ENCODE data around the gene TBC1D5. TPM values are rescaled to one million over a fixed set of nuclear protein-coding genes. Genes with fewer than 3 reads are reported as not detected.

TBC1D5 gene
- polyA plus RNA-seq, 2 donors: 4.5 to 6.7 TPM

DNA sequence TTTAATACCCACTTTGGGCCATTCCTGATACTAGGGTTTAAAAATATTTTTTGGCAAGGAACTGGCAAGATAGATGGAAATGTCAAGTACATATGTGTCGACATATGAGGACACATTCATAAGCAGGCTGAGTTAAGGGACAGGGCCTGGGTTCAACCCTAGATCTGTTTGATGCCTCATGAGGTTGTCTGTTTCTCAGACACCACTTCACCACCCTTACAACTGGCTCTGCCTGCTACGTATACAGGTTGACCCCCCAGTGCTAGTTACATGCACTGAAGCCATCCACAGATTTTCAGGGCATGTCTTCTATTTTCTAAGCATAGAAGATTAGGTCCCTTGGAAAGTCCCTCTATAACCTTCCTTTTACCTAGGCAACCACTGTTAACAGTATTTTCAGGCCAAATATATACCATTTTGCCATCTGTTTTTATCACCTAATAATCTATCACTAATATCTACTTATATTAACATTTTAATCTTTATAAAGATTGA, 561.0 kb downstream of the TBC1D5 start:
- 92 to 98% methylated on average over 2 of the region's 2 CpGs for WGBS, 2 donors

GRCh38 chr3:17179381-17180205, 562.8 kb downstream of the TBC1D5 start:
- WGBS, 2 donors: 78 to 80% methylated on average over 7 of the region's 7 CpGs
- Histone ChIP-seq H3K27ac (ENCODE audit: low read depth in 2 of 2, low read length in 1 of 2) (no peak overlapping the region), H3K36me3 (ENCODE audit: control insufficient read depth in 2 of 2, insufficient read depth in 2 of 2, low read length in 1 of 2) (peaks cover 0 to 3% of the 10 kb centered on the region in 2 donors), H3K4me1 (ENCODE audit: control insufficient read depth in 2 of 2, insufficient read depth in 2 of 2, low read length in 1 of 2) (peaks cover 0 to 3% of the 10 kb centered on the region in 2 donors), H3K4me3 (ENCODE audit: low read depth in 1 of 2, low read length in 2 of 2) (no peak overlapping the region), H3K9me3 (ENCODE audit: control insufficient read depth in 2 of 2, insufficient read depth in 1 of 2, low read depth in 1 of 2, low read length in 1 of 2) (no peaks in the 10 kb centered on the region), H3K27me3 (ENCODE audit: control insufficient read depth in 1 of 2, insufficient read depth in 2 of 2, low read length in 2 of 2) (no peaks in the 10 kb centered on the region)

More for the DNA sequence above, 561.0 kb downstream of the TBC1D5 start:
- Histone ChIP-seq H3K36me3 (ENCODE audit: control insufficient read depth in 2 of 2, insufficient read depth in 2 of 2, low read length in 1 of 2) (peaks cover 0 to 3% of the 10 kb centered on the region in 2 donors), H3K4me1 (ENCODE audit: control insufficient read depth in 2 of 2, insufficient read depth in 2 of 2, low read length in 1 of 2) (no peaks in the 10 kb centered on the region), H3K27ac (ENCODE audit: low read depth in 2 of 2, low read length in 1 of 2) (no peak overlapping the region), H3K27me3 (ENCODE audit: control insufficient read depth in 1 of 2, insufficient read depth in 2 of 2, low read length in 2 of 2) (no peaks in the 10 kb centered on the region), H3K4me3 (ENCODE audit: low read depth in 1 of 2, low read length in 2 of 2) (no peak overlapping the region), H3K9me3 (ENCODE audit: control insufficient read depth in 2 of 2, insufficient read depth in 1 of 2, low read depth in 1 of 2, low read length in 1 of 2) (no peaks in the 10 kb centered on the region)

DNA sequence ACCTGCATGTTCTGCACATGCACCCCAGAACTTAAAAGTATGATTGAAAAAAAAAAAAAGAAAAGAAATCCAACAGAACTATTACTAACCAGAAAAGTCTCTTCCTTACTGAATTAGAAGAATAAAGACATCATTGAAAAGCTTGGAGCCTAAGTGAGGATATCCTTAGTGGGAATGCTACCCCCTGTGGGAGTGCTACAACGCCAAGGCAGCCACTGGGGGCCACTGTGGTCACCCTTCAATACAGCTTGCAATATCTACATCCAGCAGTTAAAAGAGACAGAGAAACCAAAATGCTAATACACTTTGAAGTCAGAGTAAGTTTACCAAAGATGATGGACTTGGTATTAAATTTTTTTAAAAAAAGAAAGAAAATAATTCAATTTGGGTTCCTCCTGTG, 565.7 kb downstream of the TBC1D5 start:
- H3K9me3 ChIP-seq (ENCODE audit: control insufficient read depth in 2 of 2, insufficient read depth in 1 of 2, low read depth in 1 of 2, low read length in 1 of 2): no peaks in the 10 kb centered on the region
- WGBS, 2 donors: 76 to 82% methylated on average over 1 of the region's 1 CpG
- no peak overlapping the region for H3K4me3 ChIP-seq (ENCODE audit: low read depth in 1 of 2, low read length in 2 of 2)
- H3K36me3 ChIP-seq (ENCODE audit: control insufficient read depth in 2 of 2, insufficient read depth in 2 of 2, low read length in 1 of 2): no peaks in the 10 kb centered on the region
- peaks cover 0 to 3% of the 10 kb centered on the region in 2 donors for H3K4me1 ChIP-seq (ENCODE audit: control insufficient read depth in 2 of 2, insufficient read depth in 2 of 2, low read length in 1 of 2)
- H3K27me3 ChIP-seq (ENCODE audit: control insufficient read depth in 1 of 2, insufficient read depth in 2 of 2, low read length in 2 of 2): no peaks in the 10 kb centered on the region
- no peak overlapping the region for H3K27ac ChIP-seq (ENCODE audit: low read depth in 2 of 2, low read length in 1 of 2)

GRCh38 chr3:17175187-17175807, 567.1 kb downstream of the TBC1D5 start:
- Histone ChIP-seq H3K27me3 (ENCODE audit: control insufficient read depth in 1 of 2, insufficient read depth in 2 of 2, low read length in 2 of 2) (no peaks in the 10 kb centered on the region), H3K27ac (ENCODE audit: low read depth in 2 of 2, low read length in 1 of 2) (no peak overlapping the region), H3K36me3 (ENCODE audit: control insufficient read depth in 2 of 2, insufficient read depth in 2 of 2, low read length in 1 of 2) (no peaks in the 10 kb centered on the region), H3K4me1 (ENCODE audit: control insufficient read depth in 2 of 2, insufficient read depth in 2 of 2, low read length in 1 of 2) (peaks cover 0 to 3% of the 10 kb centered on the region in 2 donors), H3K4me3 (ENCODE audit: low read depth in 1 of 2, low read length in 2 of 2) (no peak overlapping the region), H3K9me3 (ENCODE audit: control insufficient read depth in 2 of 2, insufficient read depth in 1 of 2, low read depth in 1 of 2, low read length in 1 of 2) (no peaks in the 10 kb centered on the region)
- WGBS, 2 donors: 87 to 90% methylated on average over 2 of the region's 2 CpGs

- Histone ChIP-seq H3K4me3 (ENCODE audit: low read depth in 1 of 2, low read length in 2 of 2) (no peak overlapping the region), H3K36me3 (ENCODE audit: control insufficient read depth in 2 of 2, insufficient read depth in 2 of 2, low read length in 1 of 2) (peaks cover 10 to 15% of the 10 kb centered on the region in 2 donors), H3K9me3 (ENCODE audit: control insufficient read depth in 2 of 2, insufficient read depth in 1 of 2, low read depth in 1 of 2, low read length in 1 of 2) (no peaks in the 10 kb centered on the region), H3K4me1 (ENCODE audit: control insufficient read depth in 2 of 2, insufficient read depth in 2 of 2, low read length in 1 of 2) (no peaks in the 10 kb centered on the region), H3K27me3 (ENCODE audit: control insufficient read depth in 1 of 2, insufficient read depth in 2 of 2, low read length in 2 of 2) (no peaks in the 10 kb centered on the region), H3K27ac (ENCODE audit: low read depth in 2 of 2, low read length in 1 of 2) (no peak overlapping the region)
- 89 to 90% methylated on average over 7 of the region's 7 CpGs for whole genome bisulfite sequencing, 2 donors
Observed at GRCh38 chr3:17166369-17166768, 576.1 kb downstream of the TBC1D5 start.

- H3K36me3 ChIP-seq (ENCODE audit: control insufficient read depth in 2 of 2, insufficient read depth in 2 of 2, low read length in 1 of 2): peaks cover 15 to 27% of the 10 kb centered on the region in 2 donors
- no peaks in the 10 kb centered on the region for H3K27me3 ChIP-seq (ENCODE audit: control insufficient read depth in 1 of 2, insufficient read depth in 2 of 2, low read length in 2 of 2)
- H3K4me3 ChIP-seq (ENCODE audit: low read depth in 1 of 2, low read length in 2 of 2): no peak overlapping the region
- no peak overlapping the region for H3K27ac ChIP-seq (ENCODE audit: low read depth in 2 of 2, low read length in 1 of 2)
- whole genome bisulfite sequencing, 2 donors: 97% methylated on average over 2 of the region's 2 CpGs
- no peaks in the 10 kb centered on the region for H3K9me3 ChIP-seq (ENCODE audit: control insufficient read depth in 2 of 2, insufficient read depth in 1 of 2, low read depth in 1 of 2, low read length in 1 of 2)
- H3K4me1 ChIP-seq (ENCODE audit: control insufficient read depth in 2 of 2, insufficient read depth in 2 of 2, low read length in 1 of 2): no peaks in the 10 kb centered on the region
Observed at GRCh38 chr3:17162116-17162515, 580.3 kb downstream of the TBC1D5 start.

DNA sequence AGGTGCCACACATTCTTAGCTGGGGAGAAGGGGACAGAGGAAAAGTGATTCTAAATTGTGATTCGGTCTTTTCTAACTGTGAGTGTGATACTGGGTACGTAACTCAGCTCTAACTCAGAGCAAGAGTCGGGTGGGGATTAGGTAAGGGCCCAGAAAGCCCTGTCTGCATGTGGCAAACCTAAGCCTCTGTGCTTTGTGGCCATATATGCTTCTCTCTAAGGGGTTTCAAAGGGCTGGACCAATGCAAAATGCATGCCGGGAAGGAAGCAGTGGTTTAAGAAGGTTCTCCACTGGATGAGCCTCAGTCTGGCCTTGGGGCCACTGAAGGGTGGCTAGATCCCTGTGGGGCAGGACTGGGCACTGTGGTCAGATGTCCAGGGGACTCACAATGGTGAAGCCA, 581.8 kb downstream of the TBC1D5 start:
- no peak overlapping the region for H3K27ac ChIP-seq (ENCODE audit: low read depth in 2 of 2, low read length in 1 of 2)
- H3K4me3 ChIP-seq (ENCODE audit: low read depth in 1 of 2, low read length in 2 of 2): no peak overlapping the region
- peaks cover 12 to 25% of the 10 kb centered on the region in 2 donors for H3K36me3 ChIP-seq (ENCODE audit: control insufficient read depth in 2 of 2, insufficient read depth in 2 of 2, low read length in 1 of 2)
- no peaks in the 10 kb centered on the region for H3K27me3 ChIP-seq (ENCODE audit: control insufficient read depth in 1 of 2, insufficient read depth in 2 of 2, low read length in 2 of 2)
- H3K4me1 ChIP-seq (ENCODE audit: control insufficient read depth in 2 of 2, insufficient read depth in 2 of 2, low read length in 1 of 2): no peaks in the 10 kb centered on the region
- H3K9me3 ChIP-seq (ENCODE audit: control insufficient read depth in 2 of 2, insufficient read depth in 1 of 2, low read depth in 1 of 2, low read length in 1 of 2): no peaks in the 10 kb centered on the region
- 91 to 98% methylated on average over 4 of the region's 4 CpGs for WGBS, 2 donors

DNA sequence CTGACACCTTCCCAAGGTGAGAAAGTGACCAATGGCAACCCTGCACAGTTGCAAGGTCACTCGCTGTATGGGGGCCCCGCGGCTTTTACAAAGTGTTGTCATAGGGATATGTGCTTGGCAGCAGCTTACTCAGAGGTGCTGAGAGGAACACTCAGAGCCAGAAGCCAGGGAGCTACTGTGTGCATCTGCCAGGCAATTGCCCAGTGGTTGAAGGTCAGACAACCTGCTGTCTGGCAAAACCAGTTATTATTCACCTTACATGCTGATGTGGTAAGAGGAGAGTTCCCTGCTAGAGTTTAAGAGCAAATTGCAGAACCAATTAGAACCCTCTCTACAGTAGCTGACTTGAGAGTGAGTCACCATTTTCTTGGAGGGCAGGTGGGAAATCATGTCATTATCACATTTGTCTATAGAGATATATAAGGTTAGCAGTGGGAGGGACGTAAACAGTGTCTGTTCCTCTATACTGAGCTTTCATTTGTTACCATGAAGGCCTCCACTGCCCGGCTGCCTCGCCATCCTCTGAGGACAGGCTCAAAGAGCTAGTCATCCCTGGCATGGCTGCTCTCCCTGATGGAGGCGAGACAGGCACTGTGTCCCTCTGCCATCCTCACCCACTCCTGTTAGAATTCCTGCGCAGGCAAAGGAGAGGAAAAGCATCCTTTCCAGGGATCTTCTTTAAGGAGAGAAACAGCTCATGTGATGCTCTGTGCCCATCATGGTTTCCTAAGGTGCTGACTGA, 583.3 kb downstream of the TBC1D5 start:
- no peaks in the 10 kb centered on the region for H3K4me1 ChIP-seq (ENCODE audit: control insufficient read depth in 2 of 2, insufficient read depth in 2 of 2, low read length in 1 of 2)
- 90 to 94% methylated on average over 8 of the region's 8 CpGs for WGBS, 2 donors
- no peaks in the 10 kb centered on the region for H3K27me3 ChIP-seq (ENCODE audit: control insufficient read depth in 1 of 2, insufficient read depth in 2 of 2, low read length in 2 of 2)
- peaks cover 0 to 10% of the 10 kb centered on the region in 2 donors for H3K9me3 ChIP-seq (ENCODE audit: control insufficient read depth in 2 of 2, insufficient read depth in 1 of 2, low read depth in 1 of 2, low read length in 1 of 2)
- peaks cover 10 to 40% of the 10 kb centered on the region in 2 donors for H3K36me3 ChIP-seq (ENCODE audit: control insufficient read depth in 2 of 2, insufficient read depth in 2 of 2, low read length in 1 of 2)
- H3K4me3 ChIP-seq (ENCODE audit: low read depth in 1 of 2, low read length in 2 of 2): no peak overlapping the region
- no peak overlapping the region for H3K27ac ChIP-seq (ENCODE audit: low read depth in 2 of 2, low read length in 1 of 2)

DNA sequence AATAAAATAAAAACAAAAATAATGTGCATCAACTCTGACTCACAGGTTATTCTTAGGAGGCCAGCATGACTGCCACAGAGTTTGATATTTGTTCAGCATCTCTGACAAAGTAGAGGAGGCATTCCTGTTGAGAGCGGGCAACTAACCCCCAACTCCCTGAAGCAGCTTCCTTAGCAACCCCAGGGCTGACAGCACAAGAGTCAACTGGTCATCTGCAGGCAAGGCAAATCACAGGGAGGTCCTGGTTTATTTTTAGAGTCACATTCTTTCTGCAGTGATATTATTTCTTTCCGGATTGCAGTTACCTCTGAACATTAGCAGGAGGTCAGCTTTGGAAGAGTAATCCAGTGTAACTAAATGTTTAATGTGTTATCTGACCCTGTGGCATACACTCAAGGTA, 584.7 kb downstream of the TBC1D5 start:
- Histone ChIP-seq H3K27me3 (ENCODE audit: control insufficient read depth in 1 of 2, insufficient read depth in 2 of 2, low read length in 2 of 2) (no peaks in the 10 kb centered on the region), H3K4me3 (ENCODE audit: low read depth in 1 of 2, low read length in 2 of 2) (no peak overlapping the region), H3K27ac (ENCODE audit: low read depth in 2 of 2, low read length in 1 of 2) (no peak overlapping the region), H3K36me3 (ENCODE audit: control insufficient read depth in 2 of 2, insufficient read depth in 2 of 2, low read length in 1 of 2) (peaks cover 9 to 47% of the 10 kb centered on the region in 2 donors), H3K4me1 (ENCODE audit: control insufficient read depth in 2 of 2, insufficient read depth in 2 of 2, low read length in 1 of 2) (no peaks in the 10 kb centered on the region), H3K9me3 (ENCODE audit: control insufficient read depth in 2 of 2, insufficient read depth in 1 of 2, low read depth in 1 of 2, low read length in 1 of 2) (peaks cover 5 to 18% of the 10 kb centered on the region in 2 donors)
- WGBS, 2 donors: 71 to 74% methylated on average over 2 of the region's 2 CpGs
